K562 (cell line): ENCODE results near the gene KHSRP. TPM values are rescaled to one million over a fixed set of nuclear protein-coding genes. Genes with fewer than 3 reads are reported as not detected.
A peak's percentile ranks its signal among the peaks of the same experiment; 100 is the strongest.

Source experiments
- CBFB ChIP-seq: sonication (generic); formaldehyde crosslinking; IDR thresholded peaks from 2 replicates; pipeline ENCODE4 v1.4.0; 2020; ENCODE audit warnings: mild to moderate bottlenecking, missing genetic modification reagents
- FOXP1 ChIP-seq: sonication (generic); formaldehyde crosslinking; IDR thresholded peaks from 2 replicates; pipeline ENCODE4 v1.8.0; 2022; ENCODE audit warnings: mild to moderate bottlenecking, missing genetic modification reagents
- PREB ChIP-seq: sonication (generic); formaldehyde crosslinking; IDR thresholded peaks from 2 replicates; pipeline ENCODE4 v1.8.1; 2023; ENCODE audit warnings: mild to moderate bottlenecking, missing genetic modification reagents
- RFX1 ChIP-seq: fragments of 450-650 bp; IDR thresholded peaks from 2 replicates; pipeline ENCODE4 v1.6.1; 2016; ENCODE audit warnings: mild to moderate bottlenecking, moderate library complexity
- RREB1 ChIP-seq: fragments of 250-450 bp; sonication (Bioruptor Pico); IDR thresholded peaks from 2 replicates; pipeline ENCODE4 v1.4.0; 2020
- RUNX1 ChIP-seq: sonication (generic); IDR thresholded peaks from 2 replicates; pipeline ENCODE4 v1.6.1; 2016; ENCODE audit warnings: antibody characterized with exemption, low read depth
- SMAD2 ChIP-seq: fragments of 150-350 bp; IDR thresholded peaks from 2 replicates; pipeline ENCODE4 v1.6.1; 2014; ENCODE audit warnings: low read depth, mild to moderate bottlenecking, low read length
- UBTF ChIP-seq, 2 experiments: IDR thresholded peaks; 2 replicates each; pipeline ENCODE4 v1.6.1; 2012; ENCODE audit warnings: improper control_type of control experiment in 2 of 2, low read depth in 2 of 2, low read length in 2 of 2, borderline replicate concordance in 1 of 2
- ZEB2 ChIP-seq: fragments of 450-650 bp; IDR thresholded peaks from 2 replicates; pipeline ENCODE4 v1.6.1; 2016
- ZNF23 ChIP-seq: fragments of 250-450 bp; sonication (Bioruptor Pico); IDR thresholded peaks from 2 replicates; pipeline ENCODE4 v1.4.0; 2020; ENCODE audit warnings: mild to moderate bottlenecking
- polyA plus RNA-seq, 8 experiments: library from polyadenylated mRNA; depleted of rRNA in 4 of 8; stranded (reverse) in 5 of 8; unstranded in 3 of 8; fragments of >200 nt; fragmentation: Nextera tagmentation in 2 of 8; fragmentation: Illumina TruSeq in 1 of 8; extraction: Ambion mirVana in 2 of 8; extraction: Trizol in 1 of 8; gene quantifications; 2 replicates each; pipeline versions ENCODE4 v1.2.1 to v1.2.3, GENCODE V29; 2011 to 2014; ENCODE audit warnings: inconsistent platforms in 1 of 8, missing spikeins in 1 of 8
- total RNA-seq, 7 experiments: library from RNA; depleted of rRNA in 6 of 7; stranded (reverse); fragments of >200 nt in 6 of 7; fragmentation: Illumina TruSeq in 2 of 7; extraction: Trizol in 2 of 7; gene quantifications; 2 replicates each; pipeline versions ENCODE4 v1.2.1 to v1.2.3, GENCODE V29; 2011 to 2021; ENCODE audit warnings: low replicate concordance in 1 of 7

KHSRP gene
- total and polyA plus RNA-seq, 9 of the 15 experiments (the other 6 are each of a cell fraction or from before 2014, with no cell fraction given): 4.2 to 564 (median 139) TPM

- TF ChIP-seq UBTF (IDR thresholded peaks at IDR 0.05; ENCODE audit: borderline replicate concordance in 1 of 2, low read depth in 2 of 2, low read length in 2 of 2) (no peak), ZNF23 (CRISPR knock-in tag) (no peak), RFX1 (peak; percentile 40; the same call in 1 of the 2 replicates), SMAD2 (no peak), PREB (CRISPR knock-in tag) (no peak), RUNX1 (no peak), CBFB (CRISPR knock-in tag) (peak; percentile 28; the same call in 1 of the 2 replicates), FOXP1 (CRISPR knock-in tag) (peak; percentile 99), ZEB2 (no peak), RREB1 (CRISPR knock-in tag) (peak; percentile 21; the same call in 1 of the 2 replicates)
These were observed 524 bp upstream of the KHSRP start (continued) for GRCh38 chr19:6424939-6425731.
